ENCODE results near the gene AP2S1.

DNA sequence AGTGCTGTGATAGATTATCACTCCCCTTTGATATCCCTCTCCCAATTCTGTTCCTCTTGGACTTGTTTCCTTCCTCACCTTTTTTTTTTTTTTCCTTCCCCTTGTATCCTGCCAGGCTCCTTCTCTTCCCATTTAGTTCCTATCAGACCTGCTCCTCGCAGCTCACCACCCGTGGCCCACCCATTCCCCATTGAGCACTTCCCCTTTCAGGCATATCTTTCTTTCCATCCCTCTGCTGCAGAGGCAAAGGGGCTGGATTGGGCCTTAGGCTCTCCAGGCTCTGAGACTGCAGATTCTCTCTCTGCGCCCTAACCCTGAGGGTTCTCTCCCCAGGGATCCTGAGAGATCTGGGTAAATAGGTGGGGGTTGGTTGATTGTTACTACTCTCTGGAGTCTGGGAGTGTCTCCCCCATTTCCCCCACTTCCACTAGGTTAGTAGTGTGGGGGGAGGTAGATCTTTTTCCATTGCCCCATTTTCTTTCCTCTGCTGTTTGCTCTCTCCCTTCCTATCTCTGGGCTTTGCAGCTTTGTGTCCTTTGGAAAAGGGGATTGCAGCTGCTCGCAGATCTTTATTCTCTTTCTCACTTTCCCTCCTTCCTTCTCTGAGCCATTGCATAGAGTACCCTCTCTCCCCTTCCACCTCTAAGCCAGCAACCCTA, 12.5 kb upstream of the AP2S1 start:
- TF ChIP-seq POLR2A (IDR thresholded peaks at IDR 0.05), result no peak
- TF ChIP-seq, protein P1, sequence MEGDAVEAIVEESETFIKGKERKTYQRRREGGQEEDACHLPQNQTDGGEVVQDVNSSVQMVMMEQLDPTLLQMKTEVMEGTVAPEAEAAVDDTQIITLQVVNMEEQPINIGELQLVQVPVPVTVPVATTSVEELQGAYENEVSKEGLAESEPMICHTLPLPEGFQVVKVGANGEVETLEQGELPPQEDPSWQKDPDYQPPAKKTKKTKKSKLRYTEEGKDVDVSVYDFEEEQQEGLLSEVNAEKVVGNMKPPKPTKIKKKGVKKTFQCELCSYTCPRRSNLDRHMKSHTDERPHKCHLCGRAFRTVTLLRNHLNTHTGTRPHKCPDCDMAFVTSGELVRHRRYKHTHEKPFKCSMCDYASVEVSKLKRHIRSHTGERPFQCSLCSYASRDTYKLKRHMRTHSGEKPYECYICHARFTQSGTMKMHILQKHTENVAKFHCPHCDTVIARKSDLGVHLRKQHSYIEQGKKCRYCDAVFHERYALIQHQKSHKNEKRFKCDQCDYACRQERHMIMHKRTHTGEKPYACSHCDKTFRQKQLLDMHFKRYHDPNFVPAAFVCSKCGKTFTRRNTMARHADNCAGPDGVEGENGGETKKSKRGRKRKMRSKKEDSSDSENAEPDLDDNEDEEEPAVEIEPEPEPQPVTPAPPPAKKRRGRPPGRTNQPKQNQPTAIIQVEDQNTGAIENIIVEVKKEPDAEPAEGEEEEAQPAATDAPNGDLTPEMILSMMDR (IDR thresholded peaks at IDR 0.05), result no peak
